Brain microvascular endothelial cell (primary cell): ENCODE results near the gene KLHL22.

ENCODE experiments used
- DNase-seq: peaks from one replicate; pipeline ENCODE4 v3.0.0-alpha.2; 2020
- H3K27ac ChIP-seq: fragments of 250-450 bp; sonication (Bioruptor Pico); 2 replicates; pipeline ENCODE4 v1.5.1; 2020; ENCODE audit warnings: mild to moderate bottlenecking, moderate library complexity
- H3K27me3 ChIP-seq: fragments of 250-450 bp; sonication (Bioruptor Pico); replicated peaks from 2 replicates; pipeline ENCODE4 v1.5.1; 2020; ENCODE audit warnings: mild to moderate bottlenecking
- H3K36me3 ChIP-seq: fragments of 250-450 bp; sonication (Bioruptor Pico); replicated peaks from 2 replicates; pipeline ENCODE4 v1.5.1; 2020; ENCODE audit warnings: mild to moderate bottlenecking
- H3K4me3 ChIP-seq: 2 replicates; pipeline ENCODE4 v1.5.1; 2011; ENCODE audit warnings: low read depth, mild to moderate bottlenecking, control low read depth, low read length, moderate library complexity
- in situ Hi-C: cut with HindIII; loops from 2 replicates; pipeline ENCODE4 v1.10.0; 2017; ENCODE audit warnings: low sequenced_read_pairs, low pct_ligation_motif_present
- TF ChIP-seq, protein P1 (sequence below): IDR thresholded peaks from 2 replicates; pipeline ENCODE4 v1.5.1; 2011; ENCODE audit warnings: low read depth, mild to moderate bottlenecking, moderate library complexity, low read length, control low read depth, inconsistent platforms; ENCODE audit errors: missing control alignments

Gene KLHL22

DNA sequence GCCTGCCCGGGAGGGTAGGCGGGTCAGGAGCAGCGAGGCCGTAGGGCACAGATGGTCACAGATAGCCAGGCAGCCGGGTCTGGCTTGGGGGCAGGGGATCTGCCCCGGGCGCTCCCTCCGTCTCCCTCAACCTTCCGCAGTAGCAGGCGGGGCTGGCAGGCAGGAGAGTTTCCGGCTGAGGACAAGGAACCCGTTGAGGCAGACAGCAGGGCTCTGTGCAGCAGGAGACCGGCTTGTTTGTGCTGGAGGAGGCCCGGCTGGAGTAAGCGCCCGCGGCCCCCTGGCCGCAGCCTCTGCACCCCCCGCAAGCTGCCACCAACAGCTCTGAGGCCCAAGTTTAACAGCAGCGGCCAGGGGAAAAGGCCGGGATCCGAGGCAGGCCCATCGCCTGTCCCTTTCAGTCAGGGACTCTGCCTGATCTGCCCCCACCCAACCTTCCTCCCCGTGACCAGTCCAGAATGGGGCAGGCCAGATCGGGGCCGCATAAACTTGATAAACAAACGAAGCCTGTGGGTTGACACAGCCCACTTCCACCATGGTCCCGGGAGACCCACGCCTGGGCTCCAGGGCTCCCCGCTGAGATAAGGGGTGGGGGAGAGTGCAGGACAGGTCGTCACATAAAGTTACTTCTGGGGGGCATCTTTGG, 71.6 kb downstream of the KLHL22 start:
- TF ChIP-seq, protein P1, sequence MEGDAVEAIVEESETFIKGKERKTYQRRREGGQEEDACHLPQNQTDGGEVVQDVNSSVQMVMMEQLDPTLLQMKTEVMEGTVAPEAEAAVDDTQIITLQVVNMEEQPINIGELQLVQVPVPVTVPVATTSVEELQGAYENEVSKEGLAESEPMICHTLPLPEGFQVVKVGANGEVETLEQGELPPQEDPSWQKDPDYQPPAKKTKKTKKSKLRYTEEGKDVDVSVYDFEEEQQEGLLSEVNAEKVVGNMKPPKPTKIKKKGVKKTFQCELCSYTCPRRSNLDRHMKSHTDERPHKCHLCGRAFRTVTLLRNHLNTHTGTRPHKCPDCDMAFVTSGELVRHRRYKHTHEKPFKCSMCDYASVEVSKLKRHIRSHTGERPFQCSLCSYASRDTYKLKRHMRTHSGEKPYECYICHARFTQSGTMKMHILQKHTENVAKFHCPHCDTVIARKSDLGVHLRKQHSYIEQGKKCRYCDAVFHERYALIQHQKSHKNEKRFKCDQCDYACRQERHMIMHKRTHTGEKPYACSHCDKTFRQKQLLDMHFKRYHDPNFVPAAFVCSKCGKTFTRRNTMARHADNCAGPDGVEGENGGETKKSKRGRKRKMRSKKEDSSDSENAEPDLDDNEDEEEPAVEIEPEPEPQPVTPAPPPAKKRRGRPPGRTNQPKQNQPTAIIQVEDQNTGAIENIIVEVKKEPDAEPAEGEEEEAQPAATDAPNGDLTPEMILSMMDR: no peak
- Histone ChIP-seq H3K36me3 (peaks cover 31% of the 10 kb centered on the region), H3K27ac (no peak overlapping the region)

DNA sequence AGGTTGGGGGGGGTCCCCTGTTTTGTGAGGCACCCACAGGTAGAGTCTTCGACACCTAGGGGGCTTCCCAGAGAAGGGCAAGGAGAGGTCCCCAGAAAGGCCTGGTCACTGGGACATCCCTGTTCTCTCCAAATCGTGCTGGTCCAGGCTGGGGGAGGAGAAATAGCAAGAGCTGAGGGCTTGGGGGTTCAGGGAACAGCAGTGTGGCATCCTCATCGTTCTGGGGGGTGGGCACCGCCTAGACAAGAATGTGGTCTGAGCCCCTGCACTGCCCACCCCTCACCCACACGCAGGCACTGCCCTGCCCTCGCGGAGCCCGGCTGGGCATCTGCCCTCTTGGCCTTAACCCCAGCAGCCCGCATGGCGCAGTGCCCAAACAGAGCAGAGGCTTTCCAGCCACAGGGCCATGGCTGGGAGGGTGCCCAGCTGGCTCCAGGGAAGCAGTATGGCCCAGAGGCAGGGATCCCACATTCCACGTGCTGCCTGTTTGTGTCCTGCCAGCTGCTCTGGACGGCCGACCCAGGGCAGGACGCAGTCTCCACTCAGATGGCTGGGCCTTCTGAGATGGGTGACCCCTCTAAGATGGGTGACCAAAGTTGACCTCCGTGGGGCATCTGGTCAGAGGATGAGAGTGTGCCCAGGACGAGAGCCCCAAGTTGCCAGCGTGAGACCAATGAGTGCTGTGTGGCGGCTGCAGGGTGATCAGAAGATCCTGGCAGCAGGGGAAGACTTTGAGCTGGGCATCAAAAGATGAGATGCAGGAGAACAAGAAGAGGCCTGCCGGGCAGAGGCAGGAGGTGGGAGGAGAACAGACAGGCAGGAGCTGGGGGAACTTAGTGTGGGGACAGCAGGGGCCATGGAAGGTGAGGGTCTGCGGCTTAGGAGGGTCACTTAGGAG, 72.3 kb downstream of the KLHL22 start:
- no peak for DNase-seq
- TF ChIP-seq, protein P1: no peak
- Histone ChIP-seq H3K36me3 (peaks cover 23% of the 10 kb centered on the region), H3K4me3 (no peak overlapping the region), H3K27me3 (no peaks in the 10 kb centered on the region), H3K27ac (no peak overlapping the region)
- in situ Hi-C loops: no loop called here

More for the DNA sequence above, 71.6 kb downstream of the KLHL22 start:
- Histone ChIP-seq H3K4me3 (no peak overlapping the region), H3K27me3 (no peaks in the 10 kb centered on the region)
- no peak for DNase-seq
- in situ Hi-C loops: no loop called here

- DNase-seq: no peak
- no peak overlapping the region for H3K4me3 ChIP-seq
- no peaks in the 10 kb centered on the region for H3K27me3 ChIP-seq
- TF ChIP-seq, protein P1: no peak
- peaks cover 19% of the 10 kb centered on the region for H3K36me3 ChIP-seq
- no peak overlapping the region for H3K27ac ChIP-seq
- in situ Hi-C loops: no loop called here
These were observed 73.2 kb downstream of the KLHL22 start for GRCh38 chr22:20422271-20423007.

- no peak for DNase-seq
- TF ChIP-seq, protein P1: no peak
- Histone ChIP-seq H3K27ac (no peak overlapping the region), H3K27me3 (no peaks in the 10 kb centered on the region), H3K4me3 (no peak overlapping the region), H3K36me3 (peaks cover 11% of the 10 kb centered on the region)
- in situ Hi-C loops: no loop called here
These were observed 74.1 kb downstream of the KLHL22 start for GRCh38 chr22:20421507-20421874.

DNA sequence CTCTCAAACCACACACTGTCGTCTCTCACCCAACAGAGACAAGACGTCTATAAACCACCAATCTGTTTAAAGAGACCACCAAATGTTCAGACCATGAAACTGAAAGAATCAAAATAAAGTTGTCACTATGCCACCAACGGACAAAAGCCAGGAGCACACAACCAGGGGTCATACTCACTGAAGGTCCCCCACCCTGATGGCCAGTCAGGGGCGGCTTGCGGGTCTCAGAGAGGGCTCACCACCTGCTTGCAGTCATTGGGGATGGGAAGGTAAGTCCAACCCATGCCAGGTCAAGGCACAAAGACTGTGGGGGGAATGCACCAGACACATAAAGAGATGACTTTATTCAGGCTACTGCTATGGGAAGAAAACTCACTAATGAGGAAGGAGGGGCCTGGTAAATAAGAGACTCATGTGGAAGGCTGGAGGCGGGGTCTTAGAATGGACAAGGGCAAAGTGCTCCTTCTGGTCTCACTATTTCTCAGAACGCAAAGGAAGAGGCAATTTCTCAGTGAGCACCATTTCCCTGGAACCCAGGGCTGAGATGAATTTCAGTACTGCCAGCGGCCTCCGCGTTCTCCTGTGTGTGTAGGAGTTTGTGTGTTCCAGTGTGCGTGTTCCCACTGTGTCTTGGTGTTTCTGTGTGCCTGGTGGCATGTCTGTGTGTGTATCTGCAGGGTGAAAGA, 75.3 kb downstream of the KLHL22 start:
- in situ Hi-C loops: no loop called here
- Histone ChIP-seq H3K36me3 (peaks cover 1% of the 10 kb centered on the region), H3K27ac (no peak overlapping the region), H3K4me3 (no peak overlapping the region), H3K27me3 (no peaks in the 10 kb centered on the region)
- TF ChIP-seq, protein P1: no peak
- no peak for DNase-seq
